Spleen (tissue), 7 donors: ENCODE results near the gene SVIP.

Experiments
- CTCF ChIP-seq, 11 experiments: fragments of 200-600 bp in 7 of 11; fragments of 450-650 bp in 4 of 11; sonication (generic) in 4 of 11; IDR thresholded peaks in 8 of 11; conservative IDR thresholded peaks in 3 of 11; 1 replicate in 7 of 11; 2 replicates in 4 of 11; pipeline versions ENCODE4 v1.4.0 to v1.8.0; 2016 to 2021; ENCODE audit warnings: antibody characterized with exemption in 11 of 11, inconsistent platforms in 4 of 11, mild to moderate bottlenecking in 1 of 11
- POLR2A ChIP-seq, 3 donors: fragments of 450-650 bp; IDR thresholded peaks; one replicate each; pipeline ENCODE4 v1.5.1; 2017; ENCODE audit warnings: antibody characterized with exemption in 3 of 3, mild to moderate bottlenecking in 1 of 3
- POLR2AphosphoS5 ChIP-seq, 3 donors: sonication (generic); formaldehyde crosslinking; IDR thresholded peaks; one replicate each; pipeline ENCODE4 v1.5.1; 2017; ENCODE audit warnings: antibody characterized with exemption in 3 of 3
- donor health status: DM: no; HTN: no; CAD: no; lungs with moderate emphysema.
- donor health status: DM: no; HTN: no; CAD: no.
- donor health status: DM: no; HTN: no; CAD: no.

- TF ChIP-seq CTCF (IDR thresholded peaks at IDR 0.05 in 8 of 11, conservative IDR thresholded peaks at IDR 0.05 in 3 of 11) (no peak), POLR2A (IDR thresholded peaks at IDR 0.05) (no peak), POLR2AphosphoS5 (IDR thresholded peaks at IDR 0.05) (no peak)
Observed at GRCh38 chr11:22786475-22786874, 43.1 kb downstream of the SVIP start.
